K562 (cell line): ENCODE measurements around the gene GGNBP2. TPM values are rescaled to one million over a fixed set of nuclear protein-coding genes. Genes with fewer than 3 reads are reported as not detected.
A peak's percentile ranks its signal among the peaks of the same experiment; 100 is the strongest.

ENCODE experiments used
- AFF4 ChIP-seq: sonication (generic); formaldehyde crosslinking; IDR thresholded peaks from 2 replicates; pipeline ENCODE4 v1.8.0; 2023; ENCODE audit warnings: mild to moderate bottlenecking, missing genetic modification reagents
- ARID2 ChIP-seq: fragments of 450-650 bp; IDR thresholded peaks from 2 replicates; pipeline ENCODE4 v1.6.1; 2017; ENCODE audit warnings: antibody characterized with exemption, mild to moderate bottlenecking
- CBFB ChIP-seq: sonication (generic); formaldehyde crosslinking; IDR thresholded peaks from 2 replicates; pipeline ENCODE4 v1.4.0; 2020; ENCODE audit warnings: mild to moderate bottlenecking, missing genetic modification reagents
- CBX8 ChIP-seq: fragments of 200-600 bp; sonication (generic); IDR thresholded peaks from 2 replicates; pipeline ENCODE4 v1.6.1; 2012; ENCODE audit warnings: borderline replicate concordance, mixed run types, low read depth, mild to moderate bottlenecking, moderate library complexity, mixed read lengths, low read length, control low read depth, inconsistent platforms; ENCODE audit not compliant: poor library complexity, severe bottlenecking; ENCODE audit errors: extremely low read depth
- CHD1 ChIP-seq: fragments of 200-600 bp; sonication (generic); IDR thresholded peaks from one replicate; pipeline ENCODE4 v1.6.1; 2012; ENCODE audit warnings: mild to moderate bottlenecking, moderate library complexity, low read length, inconsistent platforms
- CREM ChIP-seq: IDR thresholded peaks from 2 replicates; pipeline ENCODE4 v1.6.1; 2014; ENCODE audit warnings: antibody characterized with exemption, low read depth
- KDM5B ChIP-seq: fragments of 200-600 bp; sonication (generic); IDR thresholded peaks from 2 replicates; pipeline ENCODE4 v1.6.1; 2012; ENCODE audit warnings: low read depth, mild to moderate bottlenecking, moderate library complexity, low read length, control low read depth, inconsistent platforms; ENCODE audit not compliant: insufficient replicate concordance
- MAZ ChIP-seq, 2 experiments: fragments of 450-650 bp in 1 of 2; sonication (generic) in 1 of 2; formaldehyde crosslinking; IDR thresholded peaks in 1 of 2; conservative IDR thresholded peaks in 1 of 2; 2 replicates each; pipeline versions ENCODE4 v1.4.0 to v1.5.0; 2020; ENCODE audit warnings: mild to moderate bottlenecking in 1 of 2, missing genetic modification reagents in 1 of 2
- PHF8 ChIP-seq: fragments of 200-600 bp; sonication (generic); IDR thresholded peaks from 2 replicates; pipeline ENCODE4 v1.6.1; 2012; ENCODE audit warnings: mixed run types, mild to moderate bottlenecking, inconsistent platforms, low read length, moderate library complexity, borderline replicate concordance
- SIN3A ChIP-seq, 2 experiments: fragments of 150-350 bp in 1 of 2; IDR thresholded peaks; 2 replicates each; pipeline ENCODE4 v1.6.1; 2011 to 2016; ENCODE audit warnings: borderline replicate concordance in 2 of 2, low read depth in 2 of 2, low read length in 2 of 2, mild to moderate bottlenecking in 2 of 2, moderate library complexity in 2 of 2; ENCODE audit not compliant: control insufficient read depth in 1 of 2
- TAF9B ChIP-seq: fragments of 450-650 bp; IDR thresholded peaks from 2 replicates; pipeline ENCODE4 v1.6.1; 2018; ENCODE audit warnings: mild to moderate bottlenecking; ENCODE audit not compliant: partially characterized antibody
- ZNF146 ChIP-seq: IDR thresholded peaks from one replicate; pipeline ENCODE4 v1.6.1; 2018; ENCODE audit warnings: missing compliant biosample characterization; ENCODE audit not compliant: unreplicated experiment
- ZNF511 ChIP-seq: sonication (generic); formaldehyde crosslinking; IDR thresholded peaks from 2 replicates; pipeline ENCODE4 v1.8.0; 2022; ENCODE audit warnings: mild to moderate bottlenecking, missing genetic modification reagents
- polyA plus RNA-seq, 8 experiments: library from polyadenylated mRNA; depleted of rRNA in 4 of 8; stranded (reverse) in 5 of 8; unstranded in 3 of 8; fragments of >200 nt; fragmentation: Nextera tagmentation in 2 of 8; fragmentation: Illumina TruSeq in 1 of 8; extraction: Ambion mirVana in 2 of 8; extraction: Trizol in 1 of 8; gene quantifications; 2 replicates each; pipeline versions ENCODE4 v1.2.1 to v1.2.3, GENCODE V29; 2011 to 2014; ENCODE audit warnings: inconsistent platforms in 1 of 8, missing spikeins in 1 of 8
- total RNA-seq, 7 experiments: library from RNA; depleted of rRNA in 6 of 7; stranded (reverse); fragments of >200 nt in 6 of 7; fragmentation: Illumina TruSeq in 2 of 7; extraction: Trizol in 2 of 7; gene quantifications; 2 replicates each; pipeline versions ENCODE4 v1.2.1 to v1.2.3, GENCODE V29; 2011 to 2021; ENCODE audit warnings: low replicate concordance in 1 of 7
- TF ChIP-seq, protein P1 (sequence below), 2 experiments: fragments of 450-650 bp; IDR thresholded peaks; 2 replicates each; pipeline ENCODE4 v1.6.1; 2016
- TF ChIP-seq, protein P2 (sequence below): fragments of 450-650 bp; IDR thresholded peaks from 2 replicates; pipeline ENCODE4 v1.6.1; 2018; ENCODE audit not compliant: partially characterized antibody

Gene GGNBP2
- total and polyA plus RNA-seq, 9 of the 15 experiments (the other 6 are each of a cell fraction or from before 2014, with no cell fraction given) = 35.7 to 96.6 (median 64.1) TPM

DNA sequence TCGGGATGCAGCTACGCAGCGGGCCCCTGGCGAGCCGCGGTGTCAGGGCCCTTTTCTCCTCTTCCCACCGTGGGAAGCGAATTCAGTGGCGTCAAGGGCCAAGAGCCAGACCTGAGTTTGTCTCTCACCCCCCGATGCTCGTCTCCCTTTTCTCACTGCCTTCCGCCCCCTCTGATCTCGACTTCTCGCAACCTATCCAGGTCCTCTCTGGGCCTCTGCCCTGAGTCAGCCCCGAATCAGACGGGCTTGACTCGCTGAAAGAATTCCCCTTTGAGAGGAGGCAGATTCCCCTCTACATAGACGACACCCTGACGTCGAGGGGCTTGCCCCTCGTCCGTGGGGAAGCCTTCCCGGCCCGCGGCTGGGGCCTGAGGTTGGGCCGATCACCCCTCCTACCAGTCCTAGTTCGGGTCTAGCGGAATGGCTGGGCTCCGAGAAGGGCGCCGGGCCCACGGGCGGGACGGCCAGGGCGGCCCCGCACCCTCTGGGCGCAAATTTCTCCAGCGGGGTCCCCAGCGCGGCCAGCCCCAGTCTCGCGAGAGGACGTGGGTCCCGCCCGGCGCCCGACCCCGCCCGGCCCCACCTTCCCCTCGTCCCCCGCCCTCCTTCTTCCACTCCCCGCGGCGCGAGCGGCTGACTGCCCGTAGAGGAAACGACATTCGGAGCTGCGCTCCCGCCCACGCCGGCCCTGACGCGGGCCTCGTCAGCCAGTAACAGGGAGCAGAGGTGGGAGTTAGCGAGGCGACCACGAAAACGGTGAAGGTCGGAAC lies at the start of gene GGNBP2 (continued):
- TF ChIP-seq CBX8 = no peak
- no peak for TF ChIP-seq ZNF146 (CRISPR knock-in tag)
- TF ChIP-seq CREM = peak; percentile 81
- peak; percentile 77 for TF ChIP-seq KDM5B
- TF ChIP-seq, protein P1, sequence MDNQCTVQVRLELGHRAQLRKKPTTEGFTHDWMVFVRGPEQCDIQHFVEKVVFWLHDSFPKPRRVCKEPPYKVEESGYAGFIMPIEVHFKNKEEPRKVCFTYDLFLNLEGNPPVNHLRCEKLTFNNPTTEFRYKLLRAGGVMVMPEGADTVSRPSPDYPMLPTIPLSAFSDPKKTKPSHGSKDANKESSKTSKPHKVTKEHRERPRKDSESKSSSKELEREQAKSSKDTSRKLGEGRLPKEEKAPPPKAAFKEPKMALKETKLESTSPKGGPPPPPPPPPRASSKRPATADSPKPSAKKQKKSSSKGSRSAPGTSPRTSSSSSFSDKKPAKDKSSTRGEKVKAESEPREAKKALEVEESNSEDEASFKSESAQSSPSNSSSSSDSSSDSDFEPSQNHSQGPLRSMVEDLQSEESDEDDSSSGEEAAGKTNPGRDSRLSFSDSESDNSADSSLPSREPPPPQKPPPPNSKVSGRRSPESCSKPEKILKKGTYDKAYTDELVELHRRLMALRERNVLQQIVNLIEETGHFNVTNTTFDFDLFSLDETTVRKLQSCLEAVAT (IDR thresholded peaks at IDR 0.05) = 0 out of 4 replicates have a peak, but pooled peaks of 1 of the 2 experiments have one; percentile 11
- TF ChIP-seq AFF4 (CRISPR knock-in tag) = 0 out of 2 replicates have a peak, but pooled peaks have one; percentile 15
- peak; percentile 14 to 59; a peak in 3 of 4 replicates for TF ChIP-seq MAZ (CRISPR knock-in tag; conservative IDR thresholded peaks at IDR 0.05 in 1 of 2, IDR thresholded peaks at IDR 0.05 in 1 of 2)
- TF ChIP-seq TAF9B = peak; percentile 17
- TF ChIP-seq, protein P2, sequence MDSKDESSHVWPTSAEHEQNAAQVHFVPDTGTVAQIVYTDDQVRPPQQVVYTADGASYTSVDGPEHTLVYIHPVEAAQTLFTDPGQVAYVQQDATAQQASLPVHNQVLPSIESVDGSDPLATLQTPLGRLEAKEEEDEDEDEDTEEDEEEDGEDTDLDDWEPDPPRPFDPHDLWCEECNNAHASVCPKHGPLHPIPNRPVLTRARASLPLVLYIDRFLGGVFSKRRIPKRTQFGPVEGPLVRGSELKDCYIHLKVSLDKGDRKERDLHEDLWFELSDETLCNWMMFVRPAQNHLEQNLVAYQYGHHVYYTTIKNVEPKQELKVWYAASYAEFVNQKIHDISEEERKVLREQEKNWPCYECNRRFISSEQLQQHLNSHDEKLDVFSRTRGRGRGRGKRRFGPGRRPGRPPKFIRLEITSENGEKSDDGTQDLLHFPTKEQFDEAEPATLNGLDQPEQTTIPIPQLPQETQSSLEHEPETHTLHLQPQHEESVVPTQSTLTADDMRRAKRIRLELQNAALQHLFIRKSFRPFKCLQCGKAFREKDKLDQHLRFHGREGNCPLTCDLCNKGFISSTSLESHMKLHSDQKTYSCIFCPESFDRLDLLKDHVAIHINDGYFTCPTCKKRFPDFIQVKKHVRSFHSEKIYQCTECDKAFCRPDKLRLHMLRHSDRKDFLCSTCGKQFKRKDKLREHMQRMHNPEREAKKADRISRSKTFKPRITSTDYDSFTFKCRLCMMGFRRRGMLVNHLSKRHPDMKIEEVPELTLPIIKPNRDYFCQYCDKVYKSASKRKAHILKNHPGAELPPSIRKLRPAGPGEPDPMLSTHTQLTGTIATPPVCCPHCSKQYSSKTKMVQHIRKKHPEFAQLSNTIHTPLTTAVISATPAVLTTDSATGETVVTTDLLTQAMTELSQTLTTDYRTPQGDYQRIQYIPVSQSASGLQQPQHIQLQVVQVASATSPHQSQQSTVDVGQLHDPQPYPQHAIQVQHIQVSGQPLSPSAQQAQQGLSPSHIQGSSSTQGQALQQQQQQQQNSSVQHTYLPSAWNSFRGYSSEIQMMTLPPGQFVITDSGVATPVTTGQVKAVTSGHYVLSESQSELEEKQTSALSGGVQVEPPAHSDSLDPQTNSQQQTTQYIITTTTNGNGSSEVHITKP = peak; percentile 20
- TF ChIP-seq PHF8 = peak; percentile 96
- TF ChIP-seq ZNF511 (CRISPR knock-in tag) = peak; percentile 45; the same call in 1 of the 2 replicates
- TF ChIP-seq CHD1 = peak; percentile 80
- 0 out of 2 replicates have a peak, but pooled peaks have one; percentile 31 for TF ChIP-seq CBFB (CRISPR knock-in tag)
- peak; percentile 42 to 71; a peak in 1 of 4 replicates for TF ChIP-seq SIN3A (IDR thresholded peaks at IDR 0.05; ENCODE audit: borderline replicate concordance in 2 of 2, control insufficient read depth in 1 of 2, low read depth in 2 of 2, low read length in 2 of 2)
- peak; percentile 19; the same call in 1 of the 2 replicates for TF ChIP-seq ARID2
